HG03060 (cell line): ENCODE measurements around the gene RCCD1.

Source experiments
- ATAC-seq: cut with Tn5 transposase; IDR thresholded peaks from one replicate; pipeline ENCODE4 v1.9.1; 2021; ENCODE audit warnings: low read depth, moderate number of reproducible peaks; ENCODE audit not compliant: unreplicated experiment

The RCCD1 gene

DNA sequence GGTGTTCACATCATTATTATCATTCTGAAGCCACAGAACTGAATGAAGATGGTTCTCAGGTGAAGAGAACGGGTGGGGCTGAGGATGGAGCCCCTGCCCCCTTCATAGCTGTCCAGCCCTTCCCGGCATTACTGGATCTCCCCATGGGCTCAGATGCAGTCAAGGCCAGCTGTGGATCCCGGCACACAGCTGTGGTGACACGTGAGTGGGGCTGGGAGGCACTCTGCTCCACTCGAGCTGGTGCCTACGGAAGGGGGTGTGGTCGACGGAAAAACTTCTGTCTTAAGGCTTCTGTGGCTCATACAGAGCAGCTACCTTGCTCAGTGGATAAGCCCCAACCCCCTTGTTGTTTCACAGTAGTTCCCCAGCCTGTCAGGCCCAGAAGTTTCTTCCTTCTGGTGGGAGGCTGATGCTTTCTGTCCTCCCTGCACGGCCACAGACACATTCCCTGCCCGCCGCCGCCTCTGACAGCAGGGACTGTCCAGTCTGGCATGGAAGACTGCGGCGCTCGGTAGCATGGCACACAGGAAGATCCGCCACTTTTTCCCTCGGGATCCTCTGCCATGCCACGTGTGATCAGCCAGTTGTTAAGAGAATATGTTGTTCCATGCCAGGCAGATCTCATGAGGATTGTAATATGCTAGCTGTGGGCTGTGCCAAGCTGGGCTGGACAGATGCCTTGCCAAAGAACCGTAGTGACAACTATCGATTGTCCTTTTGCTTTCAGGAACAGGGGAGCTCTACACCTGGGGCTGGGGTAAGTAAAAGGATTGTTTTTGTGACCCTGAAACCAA, 5.8 kb downstream of the RCCD1 start:
- no peak for ATAC-seq

GRCh38 chr15:90962021-90962420, 7.3 kb downstream of the RCCD1 start:
- ATAC-seq, result no peak

- no peak for ATAC-seq
These were observed 11.6 kb downstream of the RCCD1 start for GRCh38 chr15:90966262-90966661.

- ATAC-seq, result no peak
These were observed 12.5 kb downstream of the RCCD1 start for GRCh38 chr15:90967206-90967605.

DNA sequence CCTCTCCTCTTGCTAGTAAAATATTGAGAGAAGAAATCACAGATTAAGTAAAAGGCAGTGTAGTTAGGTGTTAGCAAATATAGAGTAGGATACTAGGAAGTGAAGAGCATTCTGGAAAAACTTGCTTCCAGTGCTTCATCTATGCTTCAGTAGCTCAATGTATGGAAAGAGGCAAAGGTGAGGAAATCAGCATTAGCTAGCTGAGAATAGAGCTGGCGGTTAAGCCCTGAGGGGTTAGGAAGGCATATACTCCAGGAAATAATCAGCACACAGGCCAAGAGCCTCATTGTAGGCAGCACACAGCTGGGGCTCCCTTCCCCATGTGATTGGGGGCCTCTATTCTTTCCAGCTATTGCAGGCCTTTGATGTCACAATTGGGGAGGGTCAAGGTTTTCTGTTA, 13.8 kb downstream of the RCCD1 start:
- ATAC-seq, result no peak

GRCh38 chr15:90970274-90970673, 15.6 kb downstream of the RCCD1 start:
- ATAC-seq, result no peak

GRCh38 chr15:90972133-90972532, 17.4 kb downstream of the RCCD1 start:
- no peak for ATAC-seq

DNA sequence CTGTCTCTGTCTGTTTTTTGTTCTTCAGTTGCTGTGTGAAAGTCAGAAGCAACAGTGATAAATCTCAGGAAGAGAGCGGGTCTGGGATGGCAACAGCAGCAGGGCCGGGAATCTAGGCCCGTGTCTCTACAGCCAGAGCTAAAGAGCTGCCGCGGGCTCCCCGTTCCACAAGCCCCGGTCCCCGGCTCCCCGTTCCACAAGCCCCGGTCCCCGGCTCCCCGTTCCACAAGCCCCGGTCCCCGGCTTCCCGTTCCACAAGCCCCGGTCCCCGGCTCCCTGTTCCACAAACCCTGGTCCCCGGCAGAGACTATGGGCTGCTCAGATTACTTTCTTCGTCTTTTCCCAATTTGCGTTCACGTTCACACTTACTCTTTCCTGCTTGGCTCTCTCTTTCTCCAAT, 19.5 kb downstream of the RCCD1 start:
- no peak for ATAC-seq

- ATAC-seq, result no peak
These were observed 24.9 kb downstream of the RCCD1 start for GRCh38 chr15:90979582-90979981.

- ATAC-seq, result no peak
These were observed 27.0 kb downstream of the RCCD1 start for GRCh38 chr15:90981681-90982080.

DNA sequence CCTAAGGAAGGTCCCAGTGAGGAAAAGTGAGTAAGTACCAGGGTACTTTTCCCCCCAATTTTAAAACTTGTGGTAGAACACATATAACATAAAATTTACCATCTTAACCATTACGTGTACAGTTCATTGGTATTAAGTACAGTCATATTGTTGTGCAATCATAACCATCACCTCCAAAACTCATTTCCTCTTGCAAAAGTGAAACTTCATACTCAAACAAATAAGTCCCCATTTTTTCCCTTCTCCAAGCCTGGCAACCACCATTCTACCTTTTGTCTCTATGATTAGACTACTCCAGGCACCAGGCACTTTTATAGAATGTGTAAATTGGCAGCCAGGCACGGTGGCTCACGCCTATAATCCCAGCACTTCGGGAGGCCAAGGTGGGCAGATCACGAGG, 27.5 kb downstream of the RCCD1 start:
- ATAC-seq, result no peak

DNA sequence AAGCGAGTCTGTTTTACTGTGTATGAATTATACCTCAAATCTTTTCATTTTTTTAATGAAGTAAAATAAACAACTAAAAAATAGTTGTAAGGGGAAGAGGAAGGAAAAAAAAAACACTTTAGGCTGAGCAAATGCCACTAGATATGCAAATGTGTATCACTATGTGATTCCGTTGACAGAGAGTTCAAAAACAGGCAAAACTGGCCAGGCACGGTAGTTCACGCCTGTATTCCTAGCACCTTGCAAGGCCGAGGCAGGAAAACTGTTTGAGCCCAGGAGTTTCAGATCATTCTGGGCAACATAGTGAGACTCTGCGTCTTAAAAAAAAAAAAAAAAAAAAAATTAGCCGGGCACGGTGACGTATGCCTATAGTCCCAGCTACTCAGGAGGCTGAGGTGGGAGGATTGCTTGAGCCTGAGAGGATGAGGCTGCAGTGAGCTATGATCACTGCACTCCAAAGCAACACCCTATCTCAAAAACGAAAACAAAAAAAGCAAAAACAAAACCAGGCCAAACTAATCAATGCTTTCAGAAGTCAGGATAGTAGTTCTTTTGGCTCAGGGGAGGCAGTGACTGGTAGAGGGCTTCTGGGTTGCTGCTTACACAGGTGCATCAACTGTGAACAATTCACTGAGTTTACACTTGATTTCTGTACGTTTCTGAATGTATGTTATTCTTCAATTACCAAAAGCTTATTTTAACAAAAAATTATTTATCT, 32.3 kb downstream of the RCCD1 start:
- ATAC-seq, result no peak

GRCh38 chr15:90987561-90988141, 33.0 kb downstream of the RCCD1 start:
- ATAC-seq, result no peak

GRCh38 chr15:90988296-90988695, 33.6 kb downstream of the RCCD1 start:
- ATAC-seq, result no peak

- ATAC-seq, result peak; percentile 36
These were observed 34.5 kb downstream of the RCCD1 start for GRCh38 chr15:90989040-90989768.

DNA sequence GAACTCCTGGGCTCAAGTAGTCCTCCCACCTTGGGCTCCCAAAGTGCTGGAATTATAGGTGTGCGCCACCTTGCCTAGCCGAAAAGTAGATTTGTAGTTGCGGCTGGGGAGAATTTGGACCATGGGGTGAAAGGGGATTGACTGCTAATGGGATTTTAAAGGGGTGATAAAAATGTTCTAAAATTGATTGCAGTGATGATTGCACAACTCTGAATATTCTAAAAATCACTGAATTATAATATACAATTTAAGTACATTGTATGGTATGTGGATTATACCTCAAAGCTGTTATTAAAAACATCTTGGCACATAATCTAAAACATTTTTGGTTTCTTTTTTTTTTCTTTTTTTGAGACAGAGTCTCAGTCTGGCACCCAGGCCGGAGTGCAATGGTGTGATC, 35.8 kb downstream of the RCCD1 start:
- ATAC-seq, result no peak

DNA sequence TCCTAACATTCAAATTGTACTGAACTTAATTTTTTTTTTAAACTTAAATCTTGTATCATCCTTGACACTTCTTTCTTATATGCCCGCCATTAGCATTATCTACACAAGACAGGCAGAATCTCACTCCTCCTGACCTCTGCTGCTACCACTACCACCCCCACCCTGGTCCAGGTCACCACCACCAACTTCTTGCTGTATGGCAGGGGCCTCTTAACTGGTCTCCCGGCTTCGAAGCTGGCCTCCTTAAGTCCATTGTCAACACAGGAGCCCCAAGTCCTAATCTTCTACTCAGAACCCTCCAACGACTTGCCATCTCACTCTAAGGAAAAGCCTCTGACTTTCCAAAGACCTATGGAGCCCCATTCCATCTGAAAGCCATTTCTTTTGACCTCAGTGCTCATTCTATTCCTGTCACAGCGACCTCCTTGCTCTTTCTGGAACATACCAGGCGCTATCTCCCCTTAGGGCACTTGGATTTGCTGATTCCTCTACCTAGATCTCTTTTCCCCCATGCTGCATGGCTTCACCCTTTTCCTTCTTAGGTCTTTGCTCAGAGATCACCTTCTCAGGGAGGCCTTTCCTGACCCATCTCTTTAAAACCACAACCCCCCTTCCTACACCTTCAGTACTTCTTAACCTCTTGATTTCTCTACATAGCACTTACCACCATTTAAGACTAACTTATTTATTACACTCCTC, 37.1 kb downstream of the RCCD1 start:
- ATAC-seq, result no peak

DNA sequence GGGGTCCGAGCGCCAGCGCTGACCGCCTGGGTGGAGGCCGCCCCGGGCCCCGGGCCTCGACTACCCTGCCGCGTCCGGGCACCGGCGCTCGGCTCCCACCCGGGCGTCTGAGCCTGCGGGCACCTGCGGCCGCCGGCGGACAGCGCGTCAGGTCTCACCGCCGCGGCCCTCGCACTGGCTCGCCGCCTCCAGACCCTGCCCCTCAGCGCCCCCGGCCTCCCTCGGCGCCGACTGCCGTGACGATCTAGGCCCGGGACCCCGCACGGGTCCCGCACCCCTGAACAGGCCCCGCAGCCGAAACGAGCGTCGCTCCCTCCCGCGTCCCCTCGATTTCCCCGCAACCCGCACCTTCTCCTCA, 39.4 kb downstream of the RCCD1 start:
- ATAC-seq, result no peak

GRCh38 chr15:90994417-90995311, 40.0 kb downstream of the RCCD1 start, which contains the start of gene PRC1:
PRC1 (minus strand) TSS chr15:90994535; CDS start chr15:90994417, 118 bp downstream.
- ATAC-seq, result peak; percentile 83
